Renal pelvis (tissue), 4 donors: ENCODE results near the gene PRMT3. TPM values are rescaled to one million over a fixed set of nuclear protein-coding genes. Genes with fewer than 3 reads are reported as not detected.
"Not testable (repeated sequence)": the region's sequence is repeated elsewhere in the genome, so short reads cannot be mapped to it uniquely, and the experiment has no call there.

Source experiments
- DNase-seq: peaks from one replicate; pipeline ENCODE4 v3.0.0-alpha.2; 2013
- polyA plus RNA-seq, 3 donors: library from polyadenylated mRNA; unstranded; fragments of 120-200 nt; gene quantifications; one replicate each; pipeline ENCODE4 v1.2.1, GENCODE V29; 2013; ENCODE audit not compliant: insufficient read length in 3 of 3

The PRMT3 gene
- polyA plus RNA-seq, 3 donors = 15.7 to 18.7 (median 18.4) TPM

- no peak for DNase-seq
Observed at GRCh38 chr11:20369826-20370225, 17.7 kb upstream of the PRMT3 start.

DNA sequence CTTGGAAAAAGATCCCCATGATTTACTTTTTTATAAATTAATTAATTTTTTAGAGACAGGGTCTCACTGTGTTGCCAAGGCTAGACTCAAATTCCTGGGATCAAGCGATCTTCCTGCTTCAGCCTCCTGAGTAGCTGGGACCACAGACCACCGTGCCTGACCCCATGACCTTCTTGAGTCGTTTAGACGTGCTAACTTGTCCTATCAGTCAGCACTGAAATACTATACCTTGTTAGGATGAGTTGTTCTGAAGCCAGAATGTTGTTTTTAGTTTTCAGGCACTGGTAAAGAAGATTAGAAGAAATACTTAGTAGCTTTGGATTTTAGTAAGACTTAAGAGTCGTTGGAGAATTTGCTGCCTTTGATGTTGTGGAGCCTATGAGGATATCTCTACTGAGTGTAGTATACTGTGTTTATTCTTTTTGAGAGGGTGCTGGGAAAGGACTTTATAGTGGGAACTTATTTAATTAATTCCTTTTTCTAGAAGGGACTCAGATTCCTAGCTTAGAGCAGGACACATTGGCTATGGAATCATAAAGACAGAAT is 15.4 kb upstream of the PRMT3 start:
- DNase-seq = no peak

- no peak for DNase-seq
Observed at GRCh38 chr11:20373147-20373546, 14.4 kb upstream of the PRMT3 start.

- no peak for DNase-seq
Observed at GRCh38 chr11:20373568-20374209, 13.8 kb upstream of the PRMT3 start.

GRCh38 chr11:20374741-20375300 is 12.7 kb upstream of the PRMT3 start:
- DNase-seq = no peak

DNA sequence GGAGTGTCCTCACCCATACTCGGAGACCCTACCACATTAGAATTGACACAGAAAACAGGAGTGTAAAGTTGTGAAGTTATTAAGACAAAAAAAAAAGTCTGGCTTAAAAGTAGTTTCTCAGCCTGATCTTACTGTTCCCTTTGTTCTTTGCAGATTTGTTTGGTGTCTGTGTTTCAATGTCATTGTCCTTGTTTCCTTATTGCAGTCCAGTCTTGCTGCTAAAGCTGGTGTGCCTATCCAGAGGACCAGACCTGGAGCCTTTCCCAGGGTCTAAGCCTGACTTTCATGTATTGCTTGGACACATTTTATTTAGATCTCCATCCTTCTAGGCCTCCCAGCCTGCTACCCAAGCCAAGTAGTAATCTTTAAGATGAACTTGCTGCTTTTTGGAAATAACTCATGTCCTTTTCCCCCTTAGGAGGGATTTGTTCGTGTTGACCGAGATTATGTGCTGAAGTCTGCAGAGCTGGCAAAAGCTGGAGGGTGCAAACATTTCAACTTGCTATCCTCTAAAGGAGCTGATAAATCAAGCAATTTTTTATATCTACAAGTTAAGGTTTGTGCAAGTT is 11.3 kb upstream of the PRMT3 start:
- no peak for DNase-seq

GRCh38 chr11:20385996-20386395 is 1.5 kb upstream of the PRMT3 start:
- not testable (repeated sequence) for DNase-seq

DNA sequence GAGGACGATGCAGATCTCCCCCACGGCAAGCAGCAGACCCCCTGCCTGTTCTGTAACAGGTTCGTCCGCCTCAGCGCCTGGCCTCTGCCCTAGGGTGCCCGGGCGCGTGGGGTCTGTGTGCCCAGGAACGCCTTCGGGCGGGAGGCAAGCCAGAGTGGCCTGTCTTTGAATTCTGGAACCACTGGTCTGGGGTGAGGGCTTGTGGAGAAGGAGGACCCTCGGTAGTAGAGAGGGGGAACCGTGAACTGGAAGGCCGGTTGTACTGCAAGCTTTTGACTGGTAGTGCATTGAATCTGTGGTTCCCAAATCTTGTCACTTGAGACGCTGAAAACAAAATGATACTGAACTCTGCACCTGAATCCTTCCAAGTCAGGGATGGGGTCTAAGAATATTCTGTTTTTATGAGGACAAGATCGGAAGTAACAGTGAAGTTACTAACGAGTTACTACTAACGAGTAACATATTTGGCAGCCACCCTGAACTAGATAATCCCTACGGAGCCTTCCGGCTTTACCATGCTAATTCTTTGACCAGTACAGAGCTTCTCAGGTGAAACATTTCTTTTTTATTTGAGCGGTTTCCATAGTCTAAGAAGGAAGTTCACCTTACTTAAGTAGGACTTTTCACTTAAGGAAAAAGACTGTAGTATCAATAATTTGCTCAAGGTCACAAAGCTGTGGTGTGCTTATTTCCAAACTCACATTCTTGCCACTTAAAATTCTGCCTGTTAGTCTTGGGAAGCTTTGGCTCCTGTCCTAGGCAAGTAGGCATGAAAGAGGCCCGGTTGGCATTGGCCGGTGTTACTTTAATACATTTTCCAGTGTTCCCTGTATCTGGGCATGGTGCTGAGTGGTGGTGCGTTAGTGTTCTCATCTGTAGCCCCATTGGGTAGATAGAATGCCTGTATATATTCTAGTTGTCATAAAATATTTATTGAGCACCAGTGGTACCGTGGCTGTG is 860 bp downstream of the PRMT3 start:
- no peak for DNase-seq

- DNase-seq = peak; percentile 83
Observed at GRCh38 chr11:20397281-20397680, 9.8 kb downstream of the PRMT3 start.

DNA sequence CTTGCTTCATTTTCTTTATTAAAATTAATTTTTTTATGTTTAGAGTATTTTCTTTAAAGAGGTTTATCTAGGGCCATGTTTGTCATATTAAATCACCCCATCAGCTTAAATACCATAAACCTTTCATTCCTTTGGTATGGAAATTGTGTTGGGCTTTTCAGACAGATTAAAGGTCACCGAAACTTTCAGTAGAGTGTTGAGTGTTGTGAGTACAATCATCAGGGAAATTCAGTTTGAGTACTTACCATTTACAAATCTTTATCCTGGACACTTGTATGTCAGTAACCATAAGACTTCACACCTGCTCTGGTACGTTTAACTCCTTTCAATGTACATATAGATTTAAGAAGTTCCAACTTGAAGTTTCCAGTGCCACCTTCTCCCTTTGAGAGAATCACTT is 12.0 kb downstream of the PRMT3 start:
- no peak for DNase-seq

- DNase-seq = no peak
Observed at GRCh38 chr11:20403059-20403458, 15.5 kb downstream of the PRMT3 start.

DNA sequence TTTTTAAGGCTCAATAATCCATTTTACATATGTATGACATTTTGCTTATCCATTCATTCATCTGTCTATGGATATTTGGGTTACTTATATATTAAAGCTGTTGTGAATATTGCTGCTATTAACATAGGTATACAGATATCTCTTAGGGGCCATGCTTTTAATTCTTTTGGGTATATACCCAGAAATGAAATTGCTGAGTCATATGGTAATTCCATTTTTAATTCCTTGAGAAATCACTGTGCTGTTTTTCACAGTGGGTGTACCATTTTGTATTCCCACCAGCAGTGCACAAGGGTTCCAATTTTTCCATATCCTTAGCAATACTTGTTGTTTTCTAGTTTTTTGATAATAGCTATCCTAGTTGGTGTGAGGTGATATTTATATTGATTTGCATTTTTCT is 19.0 kb downstream of the PRMT3 start:
- no peak for DNase-seq

DNA sequence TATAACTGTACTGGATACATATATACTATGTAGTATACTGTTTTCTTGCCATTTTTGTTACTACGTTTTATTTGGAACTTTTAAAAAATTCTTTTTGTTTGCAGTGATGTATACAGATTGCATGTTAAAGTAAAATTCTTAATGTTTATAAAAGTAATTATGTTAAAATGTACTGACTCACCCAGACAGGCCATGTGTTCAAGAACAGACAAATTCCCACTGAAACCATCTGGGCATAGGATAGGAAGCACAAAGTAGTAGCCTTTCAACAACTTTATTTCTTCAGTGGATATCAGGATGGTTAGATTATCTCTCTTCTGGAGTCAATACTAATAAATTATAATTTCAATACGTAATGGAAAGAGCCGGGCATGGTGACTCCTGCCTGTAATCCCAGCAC is 19.8 kb downstream of the PRMT3 start:
- no peak for DNase-seq

DNA sequence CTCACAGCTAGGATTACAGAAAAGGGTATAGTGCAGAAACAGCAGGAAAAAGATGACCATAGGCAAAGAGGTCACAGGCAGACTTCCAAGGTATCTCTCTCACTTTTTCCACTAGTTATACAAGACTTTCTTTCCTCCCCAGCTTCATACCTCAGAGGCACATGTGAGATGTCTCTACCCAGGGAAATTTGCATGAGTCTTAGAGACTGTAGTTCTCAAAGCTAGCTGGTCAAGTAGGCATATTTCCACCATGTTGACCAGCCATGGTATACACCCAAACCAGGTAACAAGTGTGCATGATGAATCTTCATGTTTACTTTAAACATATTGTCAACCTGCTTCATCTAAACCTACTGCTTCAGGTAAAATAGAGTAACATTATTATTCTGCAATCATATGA is 27.9 kb downstream of the PRMT3 start:
- DNase-seq = no peak

GRCh38 chr11:20417771-20418170 is 30.3 kb downstream of the PRMT3 start:
- no peak for DNase-seq

- no peak for DNase-seq
Observed at GRCh38 chr11:20421946-20422345, 34.4 kb downstream of the PRMT3 start.

- no peak for DNase-seq
Observed at GRCh38 chr11:20429216-20429615, 41.7 kb downstream of the PRMT3 start.

- DNase-seq = no peak
Observed at GRCh38 chr11:20438637-20439036, 51.1 kb downstream of the PRMT3 start.

DNA sequence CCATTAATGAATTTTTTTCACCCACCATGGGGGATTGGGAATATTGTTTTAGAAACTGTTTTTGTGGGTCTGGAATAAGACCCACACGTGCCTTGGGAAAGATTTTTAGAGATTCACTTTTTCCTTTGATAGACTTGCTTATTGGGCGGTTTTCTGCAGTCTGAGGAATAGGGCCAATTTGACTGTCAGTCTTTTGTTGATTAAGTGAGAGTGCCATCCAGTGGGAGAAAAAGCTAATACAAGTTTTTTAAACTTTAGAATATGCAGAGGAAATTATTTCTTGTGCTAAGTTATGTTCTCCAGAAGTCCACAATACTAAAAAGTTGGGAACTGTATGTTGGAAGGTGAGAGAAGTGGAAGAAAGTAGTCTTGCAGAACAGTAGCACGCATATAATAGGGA is 56.1 kb downstream of the PRMT3 start:
- no peak for DNase-seq

DNA sequence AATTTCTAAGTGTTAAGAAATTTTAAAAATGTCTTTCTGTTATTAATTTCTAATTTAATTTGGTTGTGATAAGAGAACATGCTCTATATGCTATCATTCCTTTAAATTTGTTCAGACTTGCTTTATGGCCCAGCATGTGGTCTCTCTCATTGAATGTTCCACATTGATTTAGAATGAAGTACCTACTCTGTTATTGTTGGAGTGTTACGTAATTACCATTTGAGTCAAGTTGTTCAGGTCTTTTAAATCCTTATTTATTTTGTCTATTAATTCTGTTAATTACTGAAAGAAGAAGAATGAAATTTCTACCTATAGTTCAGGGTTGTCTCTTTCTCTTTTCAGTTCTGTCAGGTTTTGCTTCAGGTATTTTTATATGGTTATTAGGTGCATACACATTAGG is 57.0 kb downstream of the PRMT3 start:
- no peak for DNase-seq

- DNase-seq = no peak
Observed at GRCh38 chr11:20448834-20449233, 61.3 kb downstream of the PRMT3 start.

GRCh38 chr11:20450829-20451228 is 63.3 kb downstream of the PRMT3 start:
- DNase-seq = no peak
